Hematopoietic multipotent progenitor cell treated with erythropoietin and hydrocortisone succinate and interleukin-3 and kit ligand, for 15 days (in vitro differentiated cells): ENCODE measurements around the gene LTC4S.
"Not testable (repeated sequence)": the region's sequence is repeated elsewhere in the genome, so short reads cannot be mapped to it uniquely, and the experiment has no call there.

Source experiments
- DNase-seq: peaks from one replicate; pipeline ENCODE4 v3.0.0-alpha.2; 2015; ENCODE audit warnings: low spot score

The LTC4S gene

GRCh38 chr5:179793468-179794139 is at the start of gene LTC4S:
LTC4S (plus strand) TSS chr5:179793986; CDS start chr5:179794081, 95 bp downstream.
- no peak for DNase-seq

- DNase-seq = not testable (repeated sequence)
These were observed 49.7 kb upstream of the LTC4S start for GRCh38 chr5:179744106-179744505.

GRCh38 chr5:179746872-179747271 is 46.9 kb upstream of the LTC4S start:
- DNase-seq = no peak

- DNase-seq = no peak
These were observed 46.0 kb upstream of the LTC4S start for GRCh38 chr5:179747811-179748210.

GRCh38 chr5:179749857-179750508 is 43.8 kb upstream of the LTC4S start:
- no peak for DNase-seq

- no peak for DNase-seq
These were observed 39.8 kb upstream of the LTC4S start for GRCh38 chr5:179753971-179754370.

GRCh38 chr5:179755022-179755421 is 38.8 kb upstream of the LTC4S start:
- DNase-seq = no peak

GRCh38 chr5:179758955-179759354 is 34.8 kb upstream of the LTC4S start:
- no peak for DNase-seq

GRCh38 chr5:179759581-179760551 is 33.9 kb upstream of the LTC4S start:
- no peak for DNase-seq

- DNase-seq = no peak
These were observed 31.6 kb upstream of the LTC4S start for GRCh38 chr5:179762079-179762780.

GRCh38 chr5:179762781-179763176 is 31.0 kb upstream of the LTC4S start:
- no peak for DNase-seq

- DNase-seq = peak; percentile 74
These were observed 30.4 kb upstream of the LTC4S start for GRCh38 chr5:179763215-179763945.

- no peak for DNase-seq
These were observed 29.7 kb upstream of the LTC4S start for GRCh38 chr5:179764056-179764455.

GRCh38 chr5:179765400-179765799 is 28.4 kb upstream of the LTC4S start:
- no peak for DNase-seq

GRCh38 chr5:179766021-179766725 is 27.6 kb upstream of the LTC4S start:
- DNase-seq = no peak

- no peak for DNase-seq
These were observed 26.9 kb upstream of the LTC4S start for GRCh38 chr5:179766726-179767455.

- no peak for DNase-seq
These were observed 26.2 kb upstream of the LTC4S start for GRCh38 chr5:179767496-179768100.

GRCh38 chr5:179768326-179769085 is 25.3 kb upstream of the LTC4S start:
- no peak for DNase-seq

GRCh38 chr5:179769271-179769670 is 24.5 kb upstream of the LTC4S start:
- DNase-seq = no peak
